NK-92 (cell line): ENCODE data around the gene ACBD5.
"Not testable (repeated sequence)": the region's sequence is repeated elsewhere in the genome, so short reads cannot be mapped to it uniquely, and the experiment has no call there.

ENCODE experiments used
- DNase-seq: peaks from one replicate; lab custom pipeline; 2025; ENCODE audit not compliant: unreplicated experiment; lab: John Stamatoyannopoulos, UW

The ACBD5 gene, protein sequence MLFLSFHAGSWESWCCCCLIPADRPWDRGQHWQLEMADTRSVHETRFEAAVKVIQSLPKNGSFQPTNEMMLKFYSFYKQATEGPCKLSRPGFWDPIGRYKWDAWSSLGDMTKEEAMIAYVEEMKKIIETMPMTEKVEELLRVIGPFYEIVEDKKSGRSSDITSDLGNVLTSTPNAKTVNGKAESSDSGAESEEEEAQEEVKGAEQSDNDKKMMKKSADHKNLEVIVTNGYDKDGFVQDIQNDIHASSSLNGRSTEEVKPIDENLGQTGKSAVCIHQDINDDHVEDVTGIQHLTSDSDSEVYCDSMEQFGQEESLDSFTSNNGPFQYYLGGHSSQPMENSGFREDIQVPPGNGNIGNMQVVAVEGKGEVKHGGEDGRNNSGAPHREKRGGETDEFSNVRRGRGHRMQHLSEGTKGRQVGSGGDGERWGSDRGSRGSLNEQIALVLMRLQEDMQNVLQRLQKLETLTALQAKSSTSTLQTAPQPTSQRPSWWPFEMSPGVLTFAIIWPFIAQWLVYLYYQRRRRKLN

DNA sequence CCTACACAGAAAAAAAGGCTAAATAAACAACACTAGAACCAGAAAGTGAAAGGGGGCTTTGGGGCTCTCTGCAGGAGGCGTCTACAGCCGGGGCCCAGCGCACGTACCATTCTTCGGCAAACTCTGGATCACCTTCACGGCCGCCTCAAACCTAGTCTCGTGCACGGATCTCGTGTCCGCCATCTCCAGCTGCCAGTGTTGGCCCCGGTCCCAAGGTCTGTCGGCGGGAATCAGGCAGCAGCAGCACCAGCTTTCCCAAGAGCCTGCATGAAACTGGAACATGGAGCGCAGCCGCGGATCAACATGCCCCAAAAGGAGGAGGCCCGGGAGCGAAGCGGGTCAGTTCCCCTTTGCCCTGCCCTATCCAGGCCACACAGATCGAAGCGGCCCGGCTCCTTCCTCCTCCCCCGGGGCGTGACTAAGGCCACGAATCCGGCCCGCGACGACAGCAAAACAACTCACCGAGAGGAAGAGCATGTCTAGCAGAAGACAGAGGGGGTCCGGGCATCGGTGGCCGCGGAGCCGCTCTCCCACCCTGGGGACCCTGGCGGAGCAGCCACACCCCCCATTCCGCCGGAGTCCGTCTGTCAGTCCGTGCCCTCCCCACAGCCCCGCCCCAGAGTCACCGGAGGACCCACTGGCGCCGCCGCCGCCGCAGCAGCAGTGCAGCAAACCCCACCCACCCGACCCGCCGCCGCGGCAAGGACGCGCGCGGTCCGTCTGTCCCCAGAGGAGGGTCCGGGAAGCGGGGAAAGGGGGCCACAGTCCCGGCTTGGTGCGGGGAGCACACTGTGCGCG lies at the start of gene ACBD5:
ACBD5 (minus strand) TSS at position 586 of the 798 bp plus-strand sequence; CDS start at position 477, 109 bp downstream.
- DNase-seq: no peak

- no peak for DNase-seq
These were observed 44.5 kb upstream of the ACBD5 start for GRCh38 chr10:27285093-27285492.

DNA sequence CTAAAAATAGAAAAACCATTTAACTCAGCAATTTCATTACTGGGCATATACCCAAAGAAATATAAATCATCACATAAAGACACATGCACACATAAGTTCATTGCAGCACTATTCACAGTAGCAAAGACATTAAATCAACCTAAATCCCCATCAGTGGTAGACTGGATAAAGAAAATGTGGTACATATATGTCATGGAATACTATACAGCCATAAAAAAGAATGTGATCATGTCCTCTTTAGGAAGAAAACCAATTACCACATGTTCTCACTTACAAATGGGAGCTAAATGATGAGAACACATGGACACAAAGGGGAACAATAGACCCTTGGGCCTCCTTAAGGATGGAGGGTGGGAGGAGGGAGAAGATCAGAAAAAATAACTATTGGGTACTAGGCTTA lies 36.0 kb upstream of the ACBD5 start:
- DNase-seq: no peak

DNA sequence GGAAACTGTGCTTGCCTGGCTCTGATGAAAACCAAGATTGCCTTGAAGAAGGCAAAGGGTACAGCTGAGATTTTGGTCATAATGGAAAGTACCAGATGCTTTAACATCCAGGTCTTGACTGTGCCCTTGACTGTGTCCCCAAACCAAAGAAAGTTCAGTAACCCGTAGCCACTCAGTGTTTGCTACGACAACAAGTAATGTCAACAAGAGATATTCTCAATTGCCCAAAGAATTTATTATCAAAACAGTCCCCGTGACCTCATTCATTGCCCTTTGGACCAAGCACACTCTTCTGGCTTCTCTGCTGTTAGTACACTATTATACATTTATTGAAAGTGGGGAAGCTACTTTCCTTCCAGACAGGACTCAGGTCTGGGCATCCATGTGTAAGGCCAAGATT lies 25.4 kb upstream of the ACBD5 start:
- not testable (repeated sequence) for DNase-seq

DNA sequence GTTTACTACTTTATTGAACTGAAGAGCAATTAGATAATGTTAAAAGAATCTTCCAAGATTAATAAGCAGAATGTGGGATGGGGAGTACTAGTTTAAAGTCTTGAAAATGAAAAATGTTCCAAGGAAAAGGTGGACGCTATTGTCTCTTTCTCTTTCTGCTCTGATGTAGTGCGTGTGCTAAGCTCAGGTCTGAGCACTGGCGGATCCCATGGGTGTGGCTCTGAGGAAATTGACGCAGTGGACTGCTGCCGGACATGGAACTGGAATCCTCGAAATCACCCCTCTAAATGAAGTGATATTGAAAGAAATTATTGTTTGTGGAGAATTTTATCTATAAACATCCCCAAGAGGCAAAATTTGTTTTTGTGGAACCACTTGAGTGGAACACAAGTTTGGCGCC lies 22.2 kb upstream of the ACBD5 start:
- DNase-seq: not testable (repeated sequence)

GRCh38 chr10:27258838-27259812 lies 18.5 kb upstream of the ACBD5 start:
- DNase-seq: no peak

DNA sequence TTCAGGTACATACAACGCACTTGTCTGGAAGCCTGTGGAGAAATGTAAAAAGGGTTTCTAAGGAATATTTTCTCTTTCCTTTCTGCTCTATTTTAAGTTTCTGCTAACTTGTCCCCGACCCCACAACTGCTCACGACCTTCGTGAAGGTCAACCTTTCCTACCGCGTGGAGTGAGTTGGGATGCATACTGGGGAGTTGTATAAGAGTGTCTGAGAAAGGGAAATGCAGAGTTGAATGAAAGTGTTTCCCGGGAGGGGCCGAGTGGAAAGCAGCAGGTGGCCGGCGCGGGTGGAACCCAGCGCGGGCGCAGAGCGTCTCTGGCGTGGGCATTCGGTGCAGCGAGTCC lies 17.9 kb upstream of the ACBD5 start:
- DNase-seq: no peak

DNA sequence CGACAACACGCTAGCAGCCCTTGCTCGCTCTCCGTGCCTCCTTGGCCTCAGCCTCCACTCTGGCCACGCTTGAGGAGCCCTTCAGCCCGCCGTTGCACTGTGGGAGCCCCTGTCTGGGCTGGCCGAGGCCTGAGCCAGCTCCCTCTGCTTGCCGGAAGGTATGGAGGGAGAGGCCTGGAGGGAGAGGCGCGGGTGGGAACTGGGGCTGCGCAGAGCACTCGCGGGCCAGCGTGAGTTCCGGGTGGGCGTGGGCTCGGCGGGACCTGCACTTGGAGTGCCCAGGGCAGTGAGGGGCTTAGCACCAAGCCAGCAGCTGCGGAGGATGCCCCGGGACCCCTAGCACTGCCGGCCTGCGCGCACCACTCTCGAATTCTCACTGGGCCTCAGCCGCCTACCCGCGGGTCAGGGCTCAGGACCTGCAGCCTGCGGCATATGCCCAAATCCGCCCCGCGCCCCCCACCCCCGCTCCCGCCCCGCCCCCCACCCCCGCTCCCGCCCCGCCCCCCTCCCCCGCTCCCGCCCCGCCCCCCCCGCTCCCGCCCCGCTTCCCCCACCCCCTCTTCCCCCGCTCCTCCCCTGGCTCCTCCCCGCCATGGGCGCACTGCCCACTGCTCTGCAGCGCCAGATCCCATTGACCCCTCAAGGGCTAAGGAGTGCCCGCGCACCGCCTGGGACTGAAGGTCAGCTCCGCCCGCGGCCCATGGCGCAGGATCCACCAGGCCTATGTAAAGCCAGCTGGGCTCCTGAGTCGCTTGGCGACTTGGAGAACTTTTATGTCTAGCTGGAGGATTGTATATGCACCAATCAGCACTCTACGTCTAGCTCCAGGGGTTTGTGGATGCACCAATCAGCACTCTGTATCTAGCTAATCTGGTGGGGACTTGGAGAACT lies 15.9 kb upstream of the ACBD5 start:
- DNase-seq: no peak

DNA sequence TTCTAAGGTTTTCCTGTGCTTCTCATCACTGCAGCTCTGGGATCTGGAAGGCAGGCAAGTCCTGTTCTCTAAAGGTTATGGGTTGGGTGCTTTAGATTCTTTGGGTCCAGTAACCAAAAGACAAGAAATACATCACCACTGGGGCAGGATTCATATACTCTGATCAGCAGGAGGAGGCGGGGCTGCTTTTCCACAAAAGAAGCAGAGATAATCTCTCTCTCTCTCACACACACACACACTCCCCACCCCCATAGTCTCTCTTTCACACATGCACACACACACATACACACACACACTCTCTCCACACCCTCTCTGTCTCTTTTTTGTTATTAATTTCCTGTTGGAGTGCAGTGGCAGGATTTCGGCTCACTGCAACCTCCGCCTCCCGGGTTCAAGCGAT lies 13.0 kb upstream of the ACBD5 start:
- DNase-seq: no peak

GRCh38 chr10:27252267-27253000 lies 11.8 kb upstream of the ACBD5 start:
- no peak for DNase-seq

- DNase-seq: no peak
These were observed 11.0 kb upstream of the ACBD5 start for GRCh38 chr10:27251554-27251953.

DNA sequence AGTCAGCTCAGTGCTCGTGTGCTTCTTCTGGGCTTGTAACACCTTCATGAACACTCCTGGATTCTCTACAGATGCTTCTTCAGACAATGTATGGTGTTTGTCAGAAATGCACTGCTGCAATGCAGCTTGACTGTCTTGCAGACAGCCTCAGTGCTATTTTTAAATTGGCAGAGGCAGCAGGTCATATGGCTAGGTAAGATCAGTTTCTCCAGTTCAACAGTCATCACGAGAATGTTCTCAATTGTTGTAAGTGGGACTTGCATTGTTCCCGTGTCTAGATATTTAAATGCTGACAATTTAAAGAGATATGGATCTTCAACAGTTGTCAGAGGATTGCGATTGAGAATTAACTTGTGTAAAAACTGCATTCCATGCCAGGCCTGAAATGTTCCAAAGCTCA lies 7.6 kb upstream of the ACBD5 start:
- no peak for DNase-seq

DNA sequence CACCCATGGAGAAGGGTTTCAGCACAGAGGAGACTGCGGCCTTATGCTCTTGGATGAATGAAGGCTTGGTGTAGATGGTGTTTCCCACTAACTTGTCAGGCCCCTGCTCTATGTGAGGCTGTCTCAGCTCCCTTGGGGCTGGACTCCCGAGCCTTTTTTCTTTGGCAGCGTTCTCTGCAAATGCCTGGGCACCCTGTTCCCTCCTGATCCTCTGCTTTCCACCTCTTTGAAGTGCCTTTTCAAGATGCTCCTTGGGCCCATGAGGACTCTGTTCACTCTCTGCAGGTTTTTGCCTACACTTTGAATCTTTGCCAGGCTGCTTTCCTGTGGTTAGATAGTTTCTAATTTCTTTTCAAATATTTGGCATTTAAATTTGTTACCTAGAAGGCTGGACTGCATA lies 6.8 kb upstream of the ACBD5 start:
- DNase-seq: no peak

DNA sequence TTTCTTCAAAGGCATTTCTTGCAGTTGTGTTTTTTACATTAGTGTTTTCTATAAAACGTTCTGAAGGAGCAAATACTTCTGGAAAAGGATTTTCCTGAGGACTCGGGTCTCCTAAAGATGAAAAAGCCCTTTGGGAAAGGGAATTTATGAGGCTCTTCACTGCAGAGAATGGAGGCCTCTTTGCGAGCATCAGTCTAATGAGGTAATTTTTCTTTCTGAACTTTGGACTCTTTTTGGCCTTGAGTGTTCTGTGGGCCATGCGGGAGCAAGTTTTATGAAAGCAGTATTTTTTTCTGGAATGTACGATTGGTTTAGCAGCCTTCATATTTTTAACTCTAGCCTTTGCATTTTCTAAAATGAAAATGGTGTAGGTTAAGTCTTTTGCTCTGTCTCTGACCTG lies 6.4 kb upstream of the ACBD5 start:
- no peak for DNase-seq

- DNase-seq: no peak
These were observed 5.2 kb upstream of the ACBD5 start for GRCh38 chr10:27245836-27246235.

DNA sequence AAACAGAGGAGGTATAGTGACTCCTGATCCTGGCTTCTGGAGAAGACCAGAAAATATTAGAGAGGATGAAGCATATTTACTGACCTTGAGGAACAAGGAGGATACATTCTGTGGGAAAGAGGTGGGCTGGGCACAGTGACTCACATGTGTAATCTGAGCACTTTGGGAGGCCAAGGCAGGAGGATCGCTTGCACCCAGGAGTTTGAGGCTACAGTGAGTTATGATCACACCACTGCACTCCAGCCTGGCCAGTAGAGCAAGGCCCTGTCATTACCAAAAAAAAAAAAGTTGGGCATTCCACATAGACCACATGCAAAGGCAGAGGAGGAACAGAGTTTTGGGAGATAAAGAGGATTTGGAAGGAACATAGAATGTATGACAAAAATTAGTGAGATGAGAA lies 4.4 kb upstream of the ACBD5 start:
- DNase-seq: no peak

DNA sequence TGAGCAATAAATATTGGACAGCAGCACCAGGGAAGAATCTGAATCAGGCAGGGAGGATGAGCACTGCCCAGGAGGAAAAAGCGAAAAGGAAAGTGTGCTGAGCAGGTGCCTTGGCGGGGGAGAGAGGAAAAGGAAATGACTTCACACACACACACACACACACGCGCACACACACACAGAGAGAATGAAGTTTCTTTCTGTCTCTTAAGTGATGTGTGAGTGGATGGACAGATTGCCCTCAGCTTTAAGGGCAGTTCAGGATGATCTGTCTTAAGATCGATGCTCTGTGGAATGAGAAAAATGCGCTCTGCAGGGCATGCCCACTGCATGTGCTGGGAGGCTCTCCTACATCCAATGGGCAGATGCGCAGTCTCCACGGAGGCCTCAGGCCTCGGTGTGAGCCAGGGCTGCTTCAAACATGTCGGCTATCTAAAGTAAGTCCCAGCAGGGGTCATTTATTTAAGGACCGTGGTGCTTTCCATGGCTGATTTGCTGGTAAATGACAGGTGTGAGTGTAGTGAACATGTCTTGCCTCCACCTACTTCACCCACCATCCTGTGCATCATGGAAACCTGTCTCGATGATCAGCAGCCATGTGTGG lies 2.5 kb upstream of the ACBD5 start:
- no peak for DNase-seq

GRCh38 chr10:27242473-27242950 lies 1.9 kb upstream of the ACBD5 start:
- no peak for DNase-seq
